Vagina (tissue), 2 donors: ENCODE measurements around the gene ACACA.

Experiments used
- POLR2A ChIP-seq, 2 donors: fragments of 450-650 bp; IDR thresholded peaks; one replicate each; pipeline ENCODE4 v1.6.1; 2017; ENCODE audit warnings: antibody characterized with exemption in 2 of 2, mild to moderate bottlenecking in 2 of 2, moderate library complexity in 2 of 2
- TF ChIP-seq, protein P1 (sequence below), 3 experiments: fragments of 450-650 bp in 2 of 3; fragments of 200-600 bp in 1 of 3; sonication (generic) in 1 of 3; IDR thresholded peaks; one replicate each; pipeline ENCODE4 v1.5.1; 2017 to 2019; ENCODE audit warnings: antibody characterized with exemption in 3 of 3, mild to moderate bottlenecking in 2 of 3, moderate library complexity in 2 of 3

DNA sequence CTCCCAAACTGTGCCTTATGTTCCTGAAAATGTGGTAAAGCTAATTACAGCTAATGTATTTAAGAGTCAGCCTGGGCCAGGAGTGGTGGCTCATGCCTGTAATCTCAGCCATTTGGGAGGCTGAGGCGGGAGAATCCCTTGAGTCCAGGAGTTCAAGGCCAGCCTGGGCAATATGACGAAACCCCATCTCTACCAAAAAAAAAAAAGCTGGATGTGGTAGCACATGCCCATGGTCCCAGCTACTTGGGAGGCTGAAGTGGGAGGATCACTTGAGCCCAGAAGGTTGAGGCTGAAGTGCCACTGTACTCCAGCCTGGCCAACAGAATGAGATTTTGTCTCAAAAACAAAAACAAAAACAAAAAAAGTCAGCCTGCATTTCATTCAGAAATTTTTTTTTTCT is 64.0 kb downstream of the ACACA start:
- TF ChIP-seq, protein P1, sequence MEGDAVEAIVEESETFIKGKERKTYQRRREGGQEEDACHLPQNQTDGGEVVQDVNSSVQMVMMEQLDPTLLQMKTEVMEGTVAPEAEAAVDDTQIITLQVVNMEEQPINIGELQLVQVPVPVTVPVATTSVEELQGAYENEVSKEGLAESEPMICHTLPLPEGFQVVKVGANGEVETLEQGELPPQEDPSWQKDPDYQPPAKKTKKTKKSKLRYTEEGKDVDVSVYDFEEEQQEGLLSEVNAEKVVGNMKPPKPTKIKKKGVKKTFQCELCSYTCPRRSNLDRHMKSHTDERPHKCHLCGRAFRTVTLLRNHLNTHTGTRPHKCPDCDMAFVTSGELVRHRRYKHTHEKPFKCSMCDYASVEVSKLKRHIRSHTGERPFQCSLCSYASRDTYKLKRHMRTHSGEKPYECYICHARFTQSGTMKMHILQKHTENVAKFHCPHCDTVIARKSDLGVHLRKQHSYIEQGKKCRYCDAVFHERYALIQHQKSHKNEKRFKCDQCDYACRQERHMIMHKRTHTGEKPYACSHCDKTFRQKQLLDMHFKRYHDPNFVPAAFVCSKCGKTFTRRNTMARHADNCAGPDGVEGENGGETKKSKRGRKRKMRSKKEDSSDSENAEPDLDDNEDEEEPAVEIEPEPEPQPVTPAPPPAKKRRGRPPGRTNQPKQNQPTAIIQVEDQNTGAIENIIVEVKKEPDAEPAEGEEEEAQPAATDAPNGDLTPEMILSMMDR (IDR thresholded peaks at IDR 0.05) = no peak
- no peak for TF ChIP-seq POLR2A (IDR thresholded peaks at IDR 0.05)
